GM12891 (cell line): Measurements from ENCODE around the gene CXCR6.

Experiments
- DNase-seq: peaks from one replicate; pipeline ENCODE4 v3.0.0; 2011; ENCODE audit warnings: low spot score; ENCODE audit not compliant: insufficient read length
- FAIRE-seq: peaks from 2 replicates; lab custom pipeline; 2011; peaks lifted over from hg19 to GRCh38; lab: Jason Lieb, UNC
- PAX5 ChIP-seq: IDR thresholded peaks from 2 replicates; pipeline ENCODE4 v1.6.1; 2011; ENCODE audit warnings: low read length, moderate library complexity, mild to moderate bottlenecking; ENCODE audit not compliant: insufficient read depth, severe bottlenecking
- POLR2A ChIP-seq: IDR thresholded peaks from 2 replicates; pipeline ENCODE4 v1.6.1; 2011; ENCODE audit warnings: low read depth, low read length, control low read depth
- POLR2AphosphoS5 ChIP-seq: IDR thresholded peaks from 2 replicates; pipeline ENCODE4 v1.6.1; 2011; ENCODE audit warnings: low read depth, low read length, control low read depth
- POU2F2 ChIP-seq: IDR thresholded peaks from 2 replicates; pipeline ENCODE4 v1.6.1; 2011; ENCODE audit warnings: low read depth, mild to moderate bottlenecking, control low read depth, low read length, moderate library complexity
- SPI1 ChIP-seq: IDR thresholded peaks from 2 replicates; pipeline ENCODE4 v1.6.1; 2011; ENCODE audit warnings: low read depth, low read length, control low read depth
- TAF1 ChIP-seq: IDR thresholded peaks from 2 replicates; pipeline ENCODE4 v1.6.1; 2011; ENCODE audit warnings: low read depth, low read length, control low read depth

Gene CXCR6

DNA sequence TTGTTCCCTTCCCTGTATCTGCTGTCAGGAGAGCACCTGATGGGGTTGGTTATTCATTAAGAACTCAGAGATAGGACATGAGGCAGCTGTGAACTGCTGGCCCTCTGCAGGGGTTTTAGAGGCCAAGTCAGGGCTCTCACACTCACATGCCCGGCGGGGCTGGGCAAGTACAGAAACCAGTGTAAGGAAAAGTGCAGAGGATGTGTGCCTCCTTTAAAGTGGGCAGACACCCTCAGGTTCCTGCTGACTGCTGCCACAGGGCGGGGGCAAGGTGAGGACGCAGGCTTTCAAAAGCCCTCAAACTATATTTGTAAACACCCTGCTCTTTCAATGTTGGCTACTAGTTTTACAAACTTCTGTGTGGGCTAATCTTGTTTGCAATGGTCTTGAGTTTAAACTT lies 22.4 kb downstream of the CXCR6 start:
- FAIRE-seq, result no peak
- TF ChIP-seq SPI1, result no peak
- TF ChIP-seq POLR2AphosphoS5, result no peak
- no peak for TF ChIP-seq POU2F2
- no peak for TF ChIP-seq POLR2A
- TF ChIP-seq TAF1, result no peak
- no peak for TF ChIP-seq PAX5
- no peak for DNase-seq

DNA sequence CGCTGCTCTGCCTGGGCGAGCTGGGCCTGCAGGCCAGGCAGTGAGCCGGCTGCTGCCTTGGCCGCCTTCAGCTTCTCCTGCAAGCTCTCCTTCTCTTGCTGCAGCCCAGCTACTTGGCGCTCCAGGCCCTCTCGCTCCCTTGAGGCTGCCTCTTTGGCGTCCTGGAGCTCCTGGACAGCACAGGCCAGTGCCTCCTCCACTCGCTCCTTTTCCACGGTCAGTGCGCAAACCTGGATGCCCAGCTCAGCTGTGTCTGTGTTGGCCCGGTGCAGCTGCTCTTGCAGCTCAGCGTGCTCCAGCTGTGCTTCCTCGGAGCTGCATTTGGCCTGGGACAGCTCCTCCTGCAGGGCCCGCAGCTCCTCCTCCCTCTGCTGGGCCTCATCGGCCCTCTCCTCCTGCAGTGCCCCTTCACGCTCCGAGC lies 23.1 kb downstream of the CXCR6 start:
- TF ChIP-seq POU2F2 (no peak), POLR2A (no peak), PAX5 (no peak), SPI1 (no peak), POLR2AphosphoS5 (no peak), TAF1 (no peak)
- no peak for FAIRE-seq
- DNase-seq, result no peak

DNA sequence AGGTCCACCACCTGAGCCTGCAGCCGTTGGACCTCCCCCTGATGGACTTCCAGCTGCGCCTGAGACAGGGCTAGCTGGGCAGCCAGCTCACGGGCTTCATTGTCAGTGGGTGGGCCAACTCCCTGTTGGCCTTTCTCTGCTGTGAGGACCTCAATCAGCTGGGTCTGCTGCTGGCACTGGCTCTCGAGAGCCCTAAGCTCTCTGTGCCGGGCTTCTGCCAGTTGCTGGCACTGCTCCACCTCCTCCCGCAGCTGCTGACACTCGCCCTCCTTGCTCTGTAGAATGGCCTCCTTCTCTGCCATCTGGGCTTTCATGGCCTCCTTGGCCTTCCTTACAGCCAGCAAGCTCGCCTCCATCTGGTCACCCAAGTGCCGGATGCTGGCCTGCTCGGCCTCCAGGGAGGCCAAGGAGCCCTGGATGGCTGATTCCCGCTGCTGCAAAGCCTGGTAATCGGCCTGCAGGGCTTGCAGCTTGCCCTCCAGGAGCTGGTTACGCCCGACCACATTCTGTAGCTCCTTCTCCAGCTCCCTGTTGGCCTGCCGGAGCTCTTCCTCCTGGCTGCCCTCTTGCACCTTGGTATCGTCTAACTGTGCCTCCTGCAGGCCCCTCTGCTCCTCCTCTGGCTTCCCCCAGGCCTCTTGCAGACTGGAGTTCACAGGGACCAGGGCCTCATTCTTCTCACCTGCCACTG lies 23.8 kb downstream of the CXCR6 start:
- DNase-seq (no peak), FAIRE-seq (no peak)
- TF ChIP-seq PAX5 (no peak), SPI1 (no peak), POU2F2 (no peak), TAF1 (no peak), POLR2A (no peak), POLR2AphosphoS5 (no peak)

DNA sequence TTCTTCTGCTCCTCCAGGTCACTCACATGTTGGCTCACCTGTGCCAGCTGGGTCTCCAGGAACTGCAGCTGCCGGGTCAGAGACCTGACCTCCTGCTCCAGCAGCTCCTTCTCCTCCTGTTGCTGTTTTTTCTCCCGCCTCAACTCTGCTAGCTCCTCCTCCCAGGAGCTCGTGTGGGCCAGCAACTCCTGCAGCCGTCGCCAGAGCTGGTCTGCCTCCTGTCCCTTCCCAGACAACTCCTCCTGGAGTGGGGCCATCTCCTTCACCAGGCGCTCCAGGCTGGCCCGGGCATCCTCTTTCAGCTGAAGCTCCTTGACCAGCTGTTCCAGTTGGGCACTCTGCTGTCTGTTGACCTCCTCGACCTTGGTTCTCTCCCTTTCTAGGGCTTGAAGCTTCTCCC lies 24.5 kb downstream of the CXCR6 start:
- TF ChIP-seq POLR2A, result no peak
- no peak for TF ChIP-seq SPI1
- no peak for TF ChIP-seq POLR2AphosphoS5
- TF ChIP-seq PAX5, result no peak
- no peak for TF ChIP-seq TAF1
- no peak for TF ChIP-seq POU2F2
- DNase-seq (no peak), FAIRE-seq (no peak)

DNA sequence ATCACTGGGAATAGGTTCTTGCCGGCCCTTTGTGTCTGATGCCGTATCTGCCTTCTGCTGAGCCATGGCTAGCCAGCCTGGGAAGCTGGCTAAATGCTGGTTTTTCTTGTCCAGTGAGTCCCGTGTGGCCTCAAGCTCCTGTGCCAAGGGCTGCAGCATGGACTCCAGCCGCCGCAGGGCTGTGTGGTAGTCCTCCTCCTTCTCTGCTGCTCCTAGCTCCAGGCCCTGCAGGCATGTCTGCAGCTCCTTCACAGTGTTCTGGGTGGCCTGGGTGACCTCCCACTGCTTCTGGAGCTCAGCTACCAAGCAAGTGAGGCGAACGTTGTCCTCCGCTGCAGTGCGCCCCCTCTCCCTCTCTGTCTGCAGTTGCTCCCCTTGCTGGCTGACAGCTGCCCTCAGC lies 24.9 kb downstream of the CXCR6 start:
- TF ChIP-seq POU2F2 (no peak), TAF1 (no peak), PAX5 (no peak), SPI1 (no peak), POLR2A (no peak), POLR2AphosphoS5 (no peak)
- DNase-seq (no peak), FAIRE-seq (no peak)

DNA sequence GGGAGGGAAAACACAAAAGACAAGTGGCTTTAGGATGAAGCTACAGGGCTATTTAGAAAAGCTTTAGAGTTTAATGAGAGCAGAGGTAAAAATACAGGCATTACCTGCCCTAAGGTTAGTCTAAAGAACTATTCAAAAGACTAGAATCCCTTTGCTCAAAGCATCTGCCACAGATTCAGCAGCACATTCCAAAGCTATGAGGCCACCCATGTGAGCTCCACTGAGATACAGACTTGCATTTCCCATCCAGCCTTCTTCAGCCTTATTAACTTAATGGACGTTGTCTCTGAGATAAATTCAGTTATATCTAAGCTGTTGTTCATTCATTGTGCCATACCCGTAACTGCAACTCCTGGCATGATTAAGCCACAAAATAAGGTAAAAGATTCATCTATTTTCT lies 25.4 kb downstream of the CXCR6 start:
- DNase-seq (no peak), FAIRE-seq (no peak)
- TF ChIP-seq POU2F2 (no peak), SPI1 (no peak), POLR2A (no peak), TAF1 (no peak), POLR2AphosphoS5 (no peak), PAX5 (no peak)

DNA sequence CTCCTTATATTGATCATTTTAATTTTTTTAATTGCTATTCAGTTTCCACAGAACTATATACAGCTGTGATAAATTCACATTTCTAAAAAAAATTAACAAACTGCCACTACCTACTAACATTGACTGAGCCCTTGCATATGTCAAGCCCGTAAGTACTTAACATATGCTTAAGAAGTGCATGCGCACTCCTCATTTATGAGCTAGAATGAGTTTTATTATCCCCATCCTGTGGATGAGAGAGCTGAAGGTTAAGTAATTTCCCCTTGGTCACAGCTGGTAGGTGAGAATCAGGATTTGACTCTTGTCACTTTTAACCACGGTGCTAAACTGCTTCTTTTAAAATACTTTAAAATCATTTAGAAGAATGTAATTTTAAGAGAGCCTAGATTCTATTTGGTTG lies 25.9 kb downstream of the CXCR6 start:
- no peak for TF ChIP-seq POLR2A
- TF ChIP-seq TAF1, result no peak
- TF ChIP-seq PAX5, result no peak
- no peak for TF ChIP-seq POU2F2
- TF ChIP-seq POLR2AphosphoS5, result no peak
- no peak for TF ChIP-seq SPI1
- DNase-seq (no peak), FAIRE-seq (no peak)

DNA sequence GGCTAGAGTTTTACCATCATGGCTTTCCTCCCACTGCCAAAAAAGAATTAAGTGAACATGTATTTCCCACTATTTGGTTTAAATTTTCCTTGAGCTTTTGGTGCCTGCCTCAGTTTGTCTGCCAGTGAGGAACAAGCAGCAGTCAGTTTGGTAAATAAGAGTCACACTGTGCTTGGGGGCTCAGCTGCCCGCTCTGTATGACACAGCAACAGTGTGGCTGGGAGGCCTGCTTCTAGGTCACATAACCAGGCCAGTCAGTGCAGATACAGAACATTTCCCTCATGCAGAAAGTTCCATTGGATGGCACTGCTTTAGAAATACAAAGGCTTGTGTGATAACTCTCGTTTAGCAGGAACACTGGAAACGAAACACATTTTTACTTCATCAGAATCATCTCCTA lies 26.7 kb downstream of the CXCR6 start:
- TF ChIP-seq POLR2A (no peak), SPI1 (no peak), POLR2AphosphoS5 (no peak), POU2F2 (no peak)
- no peak for FAIRE-seq
- DNase-seq, result no peak

DNA sequence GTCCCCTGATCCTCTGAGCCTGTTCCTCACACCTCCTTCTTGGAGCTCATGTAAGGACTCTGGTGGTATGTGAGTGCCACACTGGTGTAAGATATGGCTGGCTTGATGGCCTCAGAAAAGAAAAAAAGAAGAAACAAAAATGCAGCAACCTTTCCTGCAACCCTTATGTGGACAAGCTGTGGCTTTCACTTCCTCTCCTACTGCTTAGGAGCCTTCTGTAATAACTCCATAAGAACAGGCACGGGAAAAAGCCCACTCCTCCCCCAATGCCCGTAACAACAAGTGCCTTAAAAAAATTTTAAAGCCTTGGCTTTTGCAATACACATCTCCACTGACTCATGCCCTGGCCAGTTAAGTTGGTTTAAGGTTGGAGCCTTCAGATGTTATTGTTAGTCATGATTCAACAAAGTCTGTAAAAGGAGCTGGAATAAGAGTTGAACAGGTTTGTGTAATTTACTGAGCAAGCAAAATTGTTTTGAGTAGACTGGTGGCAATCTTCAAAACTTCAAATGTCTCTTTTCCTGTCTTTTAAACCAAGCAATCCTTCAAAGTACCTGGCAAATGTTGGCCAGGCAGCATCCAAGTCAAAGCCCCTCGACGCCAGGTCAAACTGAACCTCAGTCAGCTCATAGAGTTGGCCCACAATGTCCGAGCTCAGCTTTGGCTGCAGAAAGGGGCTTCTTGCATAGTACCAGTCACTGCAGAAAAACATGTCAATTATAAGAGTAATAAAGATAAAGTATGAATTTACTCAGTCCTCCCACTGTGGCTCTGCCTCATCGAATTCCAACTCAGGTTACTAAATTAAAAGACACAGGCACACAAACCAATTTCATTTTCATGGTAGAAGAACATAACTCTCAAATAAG lies 29.5 kb downstream of the CXCR6 start:
- DNase-seq (no peak), FAIRE-seq (peak; percentile 85)
- TF ChIP-seq SPI1 (peak; percentile 97), PAX5 (no peak), POLR2A (no peak)
